Measurements from ENCODE around the gene BRME1.
"Not testable (repeated sequence)": the region's sequence is repeated elsewhere in the genome, so short reads cannot be mapped to it uniquely, and the experiment has no call there.

DNA sequence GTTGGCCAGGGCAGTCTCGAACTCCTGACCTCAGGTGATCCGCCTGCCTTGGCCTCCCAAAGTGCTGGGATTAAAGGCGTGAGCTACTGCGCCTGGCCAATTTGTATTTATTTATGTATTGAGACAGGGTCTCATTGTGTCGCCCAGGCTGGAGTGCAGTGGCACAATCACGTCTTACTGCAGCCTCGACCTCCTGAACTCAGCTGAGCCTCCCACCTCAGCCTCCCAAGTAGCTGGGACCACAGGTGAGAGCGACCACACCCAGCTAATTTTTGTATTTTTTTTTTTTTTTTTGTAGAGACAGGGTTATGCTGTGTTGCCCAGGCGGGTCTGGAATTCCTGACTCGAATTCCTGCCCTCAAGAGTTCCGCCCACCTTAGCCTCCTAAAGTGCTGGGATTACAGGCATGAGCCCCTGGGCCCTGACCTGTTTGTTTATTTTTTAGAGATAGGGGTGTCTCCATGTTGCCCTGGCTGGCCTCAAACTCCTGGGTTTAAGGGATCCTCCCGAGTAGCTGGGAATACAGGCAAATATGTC lies 53.7 kb downstream of the BRME1 start:
- TF ChIP-seq, protein P1, sequence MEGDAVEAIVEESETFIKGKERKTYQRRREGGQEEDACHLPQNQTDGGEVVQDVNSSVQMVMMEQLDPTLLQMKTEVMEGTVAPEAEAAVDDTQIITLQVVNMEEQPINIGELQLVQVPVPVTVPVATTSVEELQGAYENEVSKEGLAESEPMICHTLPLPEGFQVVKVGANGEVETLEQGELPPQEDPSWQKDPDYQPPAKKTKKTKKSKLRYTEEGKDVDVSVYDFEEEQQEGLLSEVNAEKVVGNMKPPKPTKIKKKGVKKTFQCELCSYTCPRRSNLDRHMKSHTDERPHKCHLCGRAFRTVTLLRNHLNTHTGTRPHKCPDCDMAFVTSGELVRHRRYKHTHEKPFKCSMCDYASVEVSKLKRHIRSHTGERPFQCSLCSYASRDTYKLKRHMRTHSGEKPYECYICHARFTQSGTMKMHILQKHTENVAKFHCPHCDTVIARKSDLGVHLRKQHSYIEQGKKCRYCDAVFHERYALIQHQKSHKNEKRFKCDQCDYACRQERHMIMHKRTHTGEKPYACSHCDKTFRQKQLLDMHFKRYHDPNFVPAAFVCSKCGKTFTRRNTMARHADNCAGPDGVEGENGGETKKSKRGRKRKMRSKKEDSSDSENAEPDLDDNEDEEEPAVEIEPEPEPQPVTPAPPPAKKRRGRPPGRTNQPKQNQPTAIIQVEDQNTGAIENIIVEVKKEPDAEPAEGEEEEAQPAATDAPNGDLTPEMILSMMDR (IDR thresholded peaks at IDR 0.05), result not testable (repeated sequence)
- TF ChIP-seq POLR2A (IDR thresholded peaks at IDR 0.05), result not testable (repeated sequence)

All from lower leg skin (tissue), 3 donors.